Mesenchymal stem cell (in vitro differentiated cells and primary cell): ENCODE measurements around the gene COPA.
"Not testable (repeated sequence)": the region's sequence is repeated elsewhere in the genome, so short reads cannot be mapped to it uniquely, and the experiment has no call there.

Experiments
- DNase-seq: peaks from one replicate; pipeline ENCODE4 v3.0.0-alpha.2; 2013
- H2AFZ ChIP-seq: one replicate; pipeline ENCODE4 v1.6.1; 2013; ENCODE audit warnings: low read depth, mild to moderate bottlenecking, control low read depth, inconsistent platforms, low read length, moderate library complexity
- H2AK5ac ChIP-seq: 2 replicates; pipeline ENCODE4 v1.6.1; 2013; ENCODE audit warnings: low read length, moderate library complexity, mild to moderate bottlenecking, inconsistent platforms; ENCODE audit not compliant: severe bottlenecking
- H2BK120ac ChIP-seq: one replicate; pipeline ENCODE4 v1.6.1; 2013; ENCODE audit warnings: low read depth, mild to moderate bottlenecking, inconsistent platforms, low read length, moderate library complexity
- H2BK12ac ChIP-seq, 2 experiments: one replicate each; pipeline ENCODE4 v1.6.1; 2013; ENCODE audit warnings: inconsistent platforms in 2 of 2, low read length in 2 of 2, mild to moderate bottlenecking in 2 of 2, moderate library complexity in 2 of 2, control low read depth in 1 of 2
- H2BK15ac ChIP-seq: one replicate; pipeline ENCODE4 v1.6.1; 2013; ENCODE audit warnings: mild to moderate bottlenecking, low read depth, inconsistent platforms; ENCODE audit not compliant: poor library complexity, severe bottlenecking
- H2BK5ac ChIP-seq: 2 replicates; pipeline ENCODE4 v1.6.1; 2013; ENCODE audit warnings: low read depth, mild to moderate bottlenecking, low read length, control low read depth, inconsistent platforms; ENCODE audit not compliant: poor library complexity, severe bottlenecking
- H3K14ac ChIP-seq, 2 experiments: one replicate each; pipeline ENCODE4 v1.6.1; 2013; ENCODE audit warnings: inconsistent platforms in 2 of 2, low read length in 2 of 2, control low read depth in 1 of 2, mild to moderate bottlenecking in 1 of 2, moderate library complexity in 1 of 2
- H3K18ac ChIP-seq, 2 experiments: one replicate each; pipeline ENCODE4 v1.6.1; 2013; ENCODE audit warnings: inconsistent platforms in 2 of 2, low read length in 2 of 2, control low read depth in 1 of 2, low read depth in 1 of 2, mild to moderate bottlenecking in 1 of 2
- H3K23ac ChIP-seq, 2 experiments: one replicate each; pipeline ENCODE4 v1.6.1; 2013; ENCODE audit warnings: inconsistent platforms in 2 of 2, low read length in 2 of 2, mild to moderate bottlenecking in 2 of 2, moderate library complexity in 2 of 2, control low read depth in 1 of 2
- H3K27ac ChIP-seq: 2 replicates; pipeline ENCODE4 v1.5.1; 2013; ENCODE audit warnings: mild to moderate bottlenecking, moderate library complexity, low read length, control low read depth, inconsistent platforms; ENCODE audit not compliant: poor library complexity, severe bottlenecking
- H3K27me3 ChIP-seq, 2 experiments: 2 replicates each; pipeline versions ENCODE4 v1.6.1 to v1.7.0; 2013; ENCODE audit warnings: low read length in 2 of 2, mild to moderate bottlenecking in 2 of 2, moderate library complexity in 2 of 2, control low read depth in 1 of 2, inconsistent platforms in 1 of 2; ENCODE audit not compliant: control insufficient read depth in 1 of 2, insufficient read depth in 1 of 2
- H3K36me3 ChIP-seq, 2 experiments: 2 replicates each; pipeline versions ENCODE4 v1.6.1 to v1.7.0; 2013; ENCODE audit warnings: low read length in 2 of 2, control low read depth in 1 of 2, inconsistent platforms in 1 of 2, low read depth in 1 of 2, mild to moderate bottlenecking in 1 of 2; ENCODE audit not compliant: insufficient read depth in 2 of 2, control insufficient read depth in 1 of 2
- H3K4ac ChIP-seq, 2 experiments: one replicate each; pipeline ENCODE4 v1.6.1; 2013; ENCODE audit warnings: inconsistent platforms in 2 of 2, low read length in 2 of 2, mild to moderate bottlenecking in 2 of 2, moderate library complexity in 2 of 2, control low read depth in 1 of 2, low read depth in 1 of 2
- H3K4me1 ChIP-seq: 2 replicates; pipeline ENCODE4 v1.6.1; 2013; ENCODE audit warnings: low read depth, low read length, control low read depth; ENCODE audit not compliant: control insufficient read depth, insufficient read depth
- H3K4me2 ChIP-seq: 2 replicates; pipeline ENCODE4 v1.6.1; 2013; ENCODE audit warnings: low read length, mild to moderate bottlenecking, inconsistent platforms; ENCODE audit not compliant: poor library complexity, severe bottlenecking
- H3K4me3 ChIP-seq, 2 experiments: 2 replicates each; pipeline versions ENCODE4 v1.5.1 to v1.7.0; 2013; ENCODE audit warnings: low read length in 2 of 2, mild to moderate bottlenecking in 2 of 2, control low read depth in 1 of 2, low read depth in 1 of 2; ENCODE audit not compliant: insufficient read depth in 1 of 2
- H3K79me1 ChIP-seq: replicated peaks from 2 replicates; pipeline ENCODE4 v1.6.1; 2013; ENCODE audit warnings: mild to moderate bottlenecking, control low read depth, low read length, inconsistent platforms; ENCODE audit not compliant: poor library complexity, severe bottlenecking
- H3K9ac ChIP-seq: 2 replicates; pipeline ENCODE4 v1.7.0; 2013; ENCODE audit warnings: mild to moderate bottlenecking, low read length, moderate library complexity
- H3K9me3 ChIP-seq: 2 replicates; pipeline ENCODE4 v1.7.0; 2013; ENCODE audit warnings: mild to moderate bottlenecking, low read length; ENCODE audit not compliant: control insufficient read depth
- H4K8ac ChIP-seq: one replicate; pipeline ENCODE4 v1.6.1; 2013; ENCODE audit warnings: inconsistent platforms, mild to moderate bottlenecking, low read length, moderate library complexity
- H4K91ac ChIP-seq: one replicate; pipeline ENCODE4 v1.6.1; 2013; ENCODE audit warnings: mild to moderate bottlenecking, low read length, inconsistent platforms
- WGBS: methylation state at CpG from one replicate; pipeline ENCODE4 v1.1.7; 2013; ENCODE audit warnings: mixed read lengths; 5-methylcytosine and 5-hydroxymethylcytosine counted together

The COPA gene

DNA sequence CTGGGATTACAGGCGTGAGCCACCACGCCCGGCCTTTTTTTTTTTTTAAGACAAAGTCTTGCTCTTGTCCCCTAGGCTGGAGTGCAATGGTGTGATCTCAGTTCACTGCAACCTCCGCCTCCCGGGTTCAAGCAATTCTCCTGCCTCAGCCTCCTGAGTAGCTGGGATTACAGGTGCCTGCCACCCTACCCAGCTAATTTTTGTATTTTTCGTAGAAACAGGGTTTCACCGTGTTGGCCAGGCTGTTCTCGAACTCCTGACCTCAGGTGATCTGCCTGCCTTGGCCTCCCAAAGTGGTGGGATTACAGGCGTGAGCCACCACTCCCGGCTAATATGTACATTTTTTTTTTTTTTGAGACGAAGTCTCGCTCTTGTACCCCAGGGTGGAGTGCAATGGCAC is 55.3 kb downstream of the COPA start:
- not testable (repeated sequence) for H3K4ac ChIP-seq, H2AFZ ChIP-seq, H2BK12ac ChIP-seq, H4K8ac ChIP-seq, H2AK5ac ChIP-seq, H3K18ac ChIP-seq, H3K4me3 ChIP-seq, H3K9ac ChIP-seq, H2BK15ac ChIP-seq, H3K4me1 ChIP-seq, DNase-seq, H3K4me2 ChIP-seq, H3K27ac ChIP-seq, H3K9me3 ChIP-seq, H3K14ac ChIP-seq, H3K27me3 ChIP-seq, H2BK5ac ChIP-seq, H2BK120ac ChIP-seq, H4K91ac ChIP-seq, H3K23ac ChIP-seq
- 96% methylated on average over 12 of the region's 12 CpGs for WGBS
- H3K79me1 ChIP-seq = peaks cover 23% of the 10 kb centered on the region
- peaks cover 30 to 55% of the 10 kb centered on the region in 2 experiments for H3K36me3 ChIP-seq

DNA sequence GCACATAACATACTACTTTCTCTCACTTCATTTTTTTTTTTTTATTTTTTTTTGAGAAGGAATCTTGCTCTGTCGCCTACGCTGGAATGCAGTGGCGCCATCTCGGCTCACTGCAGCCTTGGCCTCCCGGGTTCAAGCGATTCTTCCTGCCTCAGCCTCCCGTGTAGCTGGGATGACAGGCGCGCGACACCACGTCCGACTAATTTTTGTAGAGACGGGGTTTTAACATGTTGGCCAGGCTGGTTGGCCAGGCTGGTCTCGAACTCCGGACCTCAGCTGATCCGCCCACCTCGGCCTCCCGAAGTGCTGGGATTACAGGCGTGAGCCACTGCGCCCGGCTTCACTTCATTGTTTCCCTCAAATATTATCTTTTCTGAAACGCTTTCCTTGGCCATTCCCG is 57.5 kb downstream of the COPA start:
- peak overlapping the region in 1 of 2 experiments; percentile 95 for H3K4me3 ChIP-seq
- peaks cover 6% of the 10 kb centered on the region for H3K4me1 ChIP-seq
- peak overlapping the region; percentile 32 for H4K8ac ChIP-seq
- H3K14ac ChIP-seq = no peak overlapping the region
- H3K36me3 ChIP-seq = peaks cover 27 to 55% of the 10 kb centered on the region in 2 experiments
- H3K4ac ChIP-seq = no peak overlapping the region
- H3K9ac ChIP-seq = peak overlapping the region; percentile 98
- no peak overlapping the region for H2BK12ac ChIP-seq
- H2BK5ac ChIP-seq = no peak overlapping the region
- H2BK120ac ChIP-seq = no peak overlapping the region
- no peak overlapping the region for H4K91ac ChIP-seq
- H3K27me3 ChIP-seq = no peaks in the 10 kb centered on the region
- no peak for DNase-seq
- no peak overlapping the region for H3K27ac ChIP-seq
- H3K18ac ChIP-seq = no peak overlapping the region
- H2BK15ac ChIP-seq = no peak overlapping the region
- H3K4me2 ChIP-seq = no peak overlapping the region
- 95% methylated on average over 23 of the region's 23 CpGs for whole genome bisulfite sequencing
- no peak overlapping the region for H2AK5ac ChIP-seq
- no peak overlapping the region for H2AFZ ChIP-seq
- H3K9me3 ChIP-seq = no peaks in the 10 kb centered on the region
- H3K79me1 ChIP-seq = peaks cover 30% of the 10 kb centered on the region
- H3K23ac ChIP-seq = no peak overlapping the region

DNA sequence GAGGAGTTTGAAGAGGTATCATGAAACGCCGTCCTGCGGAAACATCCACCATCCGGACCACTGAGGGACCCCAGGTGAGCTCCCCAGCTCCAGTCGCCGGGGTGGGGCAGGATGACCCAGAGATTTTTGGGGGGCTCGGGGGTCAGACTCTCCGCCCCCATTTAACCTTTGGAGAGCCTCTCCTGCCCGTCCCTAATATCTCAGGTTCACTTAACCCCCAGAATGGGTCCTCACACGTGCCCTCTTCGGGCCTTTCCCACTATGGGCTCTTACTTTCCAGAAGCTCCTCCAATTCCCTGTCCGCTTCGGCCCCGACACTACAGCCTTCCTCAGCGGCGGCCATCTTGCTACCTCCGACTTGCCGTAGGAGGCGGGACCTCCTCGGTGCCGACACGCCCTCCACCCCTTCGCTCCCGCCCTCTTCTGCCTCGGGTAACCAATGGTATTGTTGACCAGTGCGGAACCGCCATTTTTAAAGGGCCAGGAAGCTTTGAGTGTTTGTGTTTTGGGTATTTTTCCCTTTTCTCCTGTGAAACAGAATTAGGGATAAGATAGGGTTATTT is 58.2 kb downstream of the COPA start, which contains the start of gene PEX19:
PEX19 (minus strand) TSS at position 352 of the 563 bp plus-strand sequence; CDS start at position 343, 9 bp downstream.
- H3K36me3 ChIP-seq = peaks cover 24 to 55% of the 10 kb centered on the region in 2 experiments
- H3K18ac ChIP-seq = peak within 1 kb of the TSS; percentile 72 to 80
- H3K14ac ChIP-seq = peak within 1 kb of the TSS in 1 of 2 experiments; percentile 47
- peak within 1 kb of the TSS; percentile 88 for H3K27ac ChIP-seq
- peak within 1 kb of the TSS; percentile 44 for H3K4me2 ChIP-seq
- peak within 1 kb of the TSS; percentile 59 for H4K8ac ChIP-seq
- no peak within 1 kb of the TSS for H2BK15ac ChIP-seq
- no peak within 1 kb of the TSS for H4K91ac ChIP-seq
- peak within 1 kb of the TSS; percentile 15 to 61 for H3K4ac ChIP-seq
- H3K4me3 ChIP-seq = peak within 1 kb of the TSS; percentile 66 to 95
- peak within 1 kb of the TSS; percentile 51 for H2BK5ac ChIP-seq
- H3K4me1 ChIP-seq = peaks cover 6% of the 10 kb centered on the region
- H3K79me1 ChIP-seq = peaks cover 23% of the 10 kb centered on the region
- no peaks in the 10 kb centered on the region for H3K27me3 ChIP-seq
- DNase-seq = peak; percentile 94
- no peak within 1 kb of the TSS for H2AK5ac ChIP-seq
- H3K23ac ChIP-seq = no peak within 1 kb of the TSS
- WGBS = 0% methylated on average over 27 of the region's 27 CpGs
- H2AFZ ChIP-seq = peak within 1 kb of the TSS; percentile 81
- H2BK12ac ChIP-seq = no peak within 1 kb of the TSS
- H3K9me3 ChIP-seq = no peaks in the 10 kb centered on the region
- H3K9ac ChIP-seq = peak within 1 kb of the TSS; percentile 98
- H2BK120ac ChIP-seq = peak within 1 kb of the TSS; percentile 22

DNA sequence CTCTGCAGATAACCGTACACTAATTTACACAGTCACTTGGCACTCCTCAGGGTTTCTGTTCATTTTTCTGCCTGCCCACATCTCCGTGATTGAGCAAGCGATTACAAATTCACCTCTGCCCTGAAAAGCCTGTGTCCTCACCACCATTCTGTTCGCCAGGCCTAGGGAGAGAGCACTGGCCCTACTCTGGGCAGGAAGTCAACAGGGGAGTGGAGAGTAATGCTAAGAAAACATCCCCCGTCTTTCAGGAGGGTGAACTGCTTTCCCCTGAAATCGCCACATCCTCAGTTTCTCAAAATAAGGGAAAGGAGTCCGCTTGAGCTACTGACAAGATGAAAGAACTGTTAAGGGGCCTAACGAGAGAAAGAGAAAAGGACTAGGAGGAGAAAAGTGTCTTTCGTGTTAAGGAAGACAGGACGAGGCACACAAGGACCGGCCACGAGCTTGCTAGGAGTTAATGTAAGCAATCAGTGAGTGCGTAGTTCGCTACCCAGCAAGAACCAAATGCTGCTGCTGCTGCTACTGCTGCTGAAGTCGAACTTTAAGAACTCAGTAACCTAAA is 58.7 kb downstream of the COPA start:
- peak overlapping the region; percentile 98 for H3K9ac ChIP-seq
- H2BK15ac ChIP-seq = no peak overlapping the region
- H3K4me3 ChIP-seq = peak overlapping the region; percentile 66 to 95
- peak overlapping the region; percentile 88 for H3K27ac ChIP-seq
- peaks cover 24% of the 10 kb centered on the region for H3K79me1 ChIP-seq
- no peak overlapping the region for H2AK5ac ChIP-seq
- peak overlapping the region; percentile 59 for H4K8ac ChIP-seq
- peaks cover 6% of the 10 kb centered on the region for H3K4me1 ChIP-seq
- peaks cover 23 to 55% of the 10 kb centered on the region in 2 experiments for H3K36me3 ChIP-seq
- no peaks in the 10 kb centered on the region for H3K27me3 ChIP-seq
- peak overlapping the region; percentile 81 for H2AFZ ChIP-seq
- peak overlapping the region; percentile 44 for H3K4me2 ChIP-seq
- no peaks in the 10 kb centered on the region for H3K9me3 ChIP-seq
- DNase-seq = peak; percentile 84
- peak overlapping the region; percentile 22 for H2BK120ac ChIP-seq
- H2BK5ac ChIP-seq = no peak overlapping the region
- no peak overlapping the region for H2BK12ac ChIP-seq
- H3K4ac ChIP-seq = peak overlapping the region; percentile 15 to 61
- no peak overlapping the region for H3K14ac ChIP-seq
- peak overlapping the region in 1 of 2 experiments; percentile 80 for H3K18ac ChIP-seq
- WGBS = 8% methylated on average over 14 of the region's 15 CpGs
- no peak overlapping the region for H3K23ac ChIP-seq
- H4K91ac ChIP-seq = no peak overlapping the region
